NCI-H510A treated with DMSO at 0.1 percent for 48 hours (cell line): ENCODE data around the gene PLOD2.

ENCODE experiments used
- DNase-seq: peaks from one replicate; lab custom pipeline; 2025; lab: John Stamatoyannopoulos, UW

PLOD2 gene

GRCh38 chr3:146166415-146166821, 5.4 kb upstream of the PLOD2 start:
- DNase-seq = no peak

- no peak for DNase-seq
Observed at GRCh38 chr3:146165877-146166276, 4.9 kb upstream of the PLOD2 start.

GRCh38 chr3:146164971-146165769, 4.2 kb upstream of the PLOD2 start:
- no peak for DNase-seq

- DNase-seq = no peak
Observed at GRCh38 chr3:146164506-146164905, 3.5 kb upstream of the PLOD2 start.

- DNase-seq = no peak
Observed at GRCh38 chr3:146164071-146164470, 3.1 kb upstream of the PLOD2 start.

- DNase-seq = no peak
Observed at GRCh38 chr3:146163584-146163983, 2.6 kb upstream of the PLOD2 start.

GRCh38 chr3:146162561-146162960, 1.6 kb upstream of the PLOD2 start:
- DNase-seq = no peak

GRCh38 chr3:146161663-146162002, 649 bp upstream of the PLOD2 start:
- DNase-seq = peak; percentile 46

- DNase-seq = peak; percentile 75
Observed at GRCh38 chr3:146160321-146160963, 542 bp downstream of the PLOD2 start.

GRCh38 chr3:146159616-146160320, 1.2 kb downstream of the PLOD2 start:
- DNase-seq = peak; percentile 12

GRCh38 chr3:146159037-146159436, 1.9 kb downstream of the PLOD2 start:
- no peak for DNase-seq

- DNase-seq = no peak
Observed at GRCh38 chr3:146157325-146158060, 3.5 kb downstream of the PLOD2 start.

- peak; percentile 25 for DNase-seq
Observed at GRCh38 chr3:146156666-146157314, 4.2 kb downstream of the PLOD2 start.

GRCh38 chr3:146156095-146156494, 4.9 kb downstream of the PLOD2 start:
- no peak for DNase-seq

- DNase-seq = no peak
Observed at GRCh38 chr3:146154995-146155394, 6.0 kb downstream of the PLOD2 start.

- no peak for DNase-seq
Observed at GRCh38 chr3:146154316-146154715, 6.7 kb downstream of the PLOD2 start.

- DNase-seq = no peak
Observed at GRCh38 chr3:146153429-146153828, 7.6 kb downstream of the PLOD2 start.

- no peak for DNase-seq
Observed at GRCh38 chr3:146152834-146153233, 8.2 kb downstream of the PLOD2 start.

GRCh38 chr3:146148468-146148931, 12.5 kb downstream of the PLOD2 start:
- no peak for DNase-seq

- DNase-seq = no peak
Observed at GRCh38 chr3:146145642-146146041, 15.3 kb downstream of the PLOD2 start.

GRCh38 chr3:146142757-146143156, 18.2 kb downstream of the PLOD2 start:
- DNase-seq = no peak
